Ovary (tissue), 3 donors: ENCODE data around the gene ATP7A.

Experiments used
- EP300 ChIP-seq: sonication (generic); formaldehyde crosslinking; IDR thresholded peaks from one replicate; pipeline ENCODE4 v1.6.1; 2017; ENCODE audit warnings: antibody characterized with exemption
- TF ChIP-seq, protein P1 (sequence below), 3 donors: fragments of 450-650 bp in 2 of 3; fragments of 200-600 bp in 1 of 3; IDR thresholded peaks; one replicate each; pipeline versions ENCODE4 v1.5.1 to v1.8.0; 2016 to 2022; ENCODE audit warnings: antibody characterized with exemption in 3 of 3, mild to moderate bottlenecking in 1 of 3
- donor health status: DM: no; HTN: no; CAD: no.

DNA sequence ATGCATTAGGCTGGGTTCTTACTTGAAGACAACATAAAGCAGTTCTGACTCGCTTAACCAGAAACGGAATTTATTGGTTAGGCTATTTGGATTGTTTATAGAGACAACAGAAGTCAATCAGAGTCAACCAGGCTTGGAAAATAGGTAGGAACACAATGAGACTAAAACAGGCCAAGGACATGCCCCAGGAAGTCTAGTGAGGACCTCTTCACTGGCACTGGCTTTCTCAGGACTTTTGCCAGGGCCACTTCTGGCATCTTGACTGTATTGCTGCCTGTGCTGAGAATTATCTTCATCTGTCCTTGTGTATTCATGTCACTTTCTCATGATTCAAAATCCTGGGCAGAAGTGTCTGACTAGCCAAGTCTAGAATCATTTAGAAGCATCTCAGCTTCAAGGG lies 39.3 kb downstream of the ATP7A start:
- no peak for TF ChIP-seq EP300
- TF ChIP-seq, protein P1, sequence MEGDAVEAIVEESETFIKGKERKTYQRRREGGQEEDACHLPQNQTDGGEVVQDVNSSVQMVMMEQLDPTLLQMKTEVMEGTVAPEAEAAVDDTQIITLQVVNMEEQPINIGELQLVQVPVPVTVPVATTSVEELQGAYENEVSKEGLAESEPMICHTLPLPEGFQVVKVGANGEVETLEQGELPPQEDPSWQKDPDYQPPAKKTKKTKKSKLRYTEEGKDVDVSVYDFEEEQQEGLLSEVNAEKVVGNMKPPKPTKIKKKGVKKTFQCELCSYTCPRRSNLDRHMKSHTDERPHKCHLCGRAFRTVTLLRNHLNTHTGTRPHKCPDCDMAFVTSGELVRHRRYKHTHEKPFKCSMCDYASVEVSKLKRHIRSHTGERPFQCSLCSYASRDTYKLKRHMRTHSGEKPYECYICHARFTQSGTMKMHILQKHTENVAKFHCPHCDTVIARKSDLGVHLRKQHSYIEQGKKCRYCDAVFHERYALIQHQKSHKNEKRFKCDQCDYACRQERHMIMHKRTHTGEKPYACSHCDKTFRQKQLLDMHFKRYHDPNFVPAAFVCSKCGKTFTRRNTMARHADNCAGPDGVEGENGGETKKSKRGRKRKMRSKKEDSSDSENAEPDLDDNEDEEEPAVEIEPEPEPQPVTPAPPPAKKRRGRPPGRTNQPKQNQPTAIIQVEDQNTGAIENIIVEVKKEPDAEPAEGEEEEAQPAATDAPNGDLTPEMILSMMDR (IDR thresholded peaks at IDR 0.05): no peak
